ENCODE results near the gene SBF1. TPM values are rescaled to one million over a fixed set of nuclear protein-coding genes. Genes with fewer than 3 reads are reported as not detected.

The SBF1 gene
- total RNA-seq, 2 donors from 2014 or later: 89.9 to 90.1 TPM

- H3K4me1 Mint-ChIP-seq: no peaks in the 10 kb centered on the region
- H3K27ac Mint-ChIP-seq: no peak overlapping the region
- Histone ChIP-seq H3K4me1 (ENCODE audit: control insufficient read depth, insufficient read depth, low read length) (no peaks in the 10 kb centered on the region), H3K9ac (ENCODE audit: extremely low read depth, low read length, poor library complexity, severe bottlenecking) (no peak overlapping the region), H3K36me3 (ENCODE audit: control insufficient read depth, insufficient read depth, low read length) (peaks cover 50% of the 10 kb centered on the region), H3K27me3 (ENCODE audit: control insufficient read depth, insufficient read depth, low read length, poor library complexity, severe bottlenecking) (no peaks in the 10 kb centered on the region), H3K9me3 (ENCODE audit: control insufficient read depth, low read length) (no peaks in the 10 kb centered on the region), H3K4me3 (ENCODE audit: low read length) (no peak overlapping the region), H3K27ac (ENCODE audit: low read depth, low read length) (no peak overlapping the region)
- peaks cover 49% of the 10 kb centered on the region for H3K36me3 Mint-ChIP-seq (ENCODE audit: low read depth)
- no peaks in the 10 kb centered on the region for H3K27me3 Mint-ChIP-seq (ENCODE audit: insufficient read depth)
- no peak overlapping the region for H3K4me3 Mint-ChIP-seq
- no peak for TF ChIP-seq CTCF (conservative IDR thresholded peaks at IDR 0.05)
- WGBS, 2 experiments (ENCODE audit: insufficient coverage in 1 of 2, insufficient read length in 1 of 2): 95 to 96% methylated on average over 26 to 35 of the region's 35 CpGs
- H3K9me3 Mint-ChIP-seq: no peaks in the 10 kb centered on the region
- DNase-seq: no peak
Measured at GRCh38 chr22:50432131-50432876, 42.5 kb downstream of the SBF1 start.

- Histone ChIP-seq H3K9ac (ENCODE audit: extremely low read depth, low read length, poor library complexity, severe bottlenecking) (no peak overlapping the region), H3K4me1 (ENCODE audit: control insufficient read depth, insufficient read depth, low read length) (peaks cover 5% of the 10 kb centered on the region), H3K9me3 (ENCODE audit: control insufficient read depth, low read length) (no peaks in the 10 kb centered on the region), H3K27me3 (ENCODE audit: control insufficient read depth, insufficient read depth, low read length, poor library complexity, severe bottlenecking) (no peaks in the 10 kb centered on the region), H3K4me3 (ENCODE audit: low read length) (no peak overlapping the region), H3K36me3 (ENCODE audit: control insufficient read depth, insufficient read depth, low read length) (peaks cover 79% of the 10 kb centered on the region), H3K27ac (ENCODE audit: low read depth, low read length) (no peak overlapping the region)
- no peak for DNase-seq
- Mint-ChIP-seq H3K36me3 (ENCODE audit: low read depth) (peaks cover 66% of the 10 kb centered on the region), H3K9me3 (no peaks in the 10 kb centered on the region), H3K4me1 (no peaks in the 10 kb centered on the region), H3K27me3 (ENCODE audit: insufficient read depth) (no peaks in the 10 kb centered on the region), H3K27ac (no peak overlapping the region), H3K4me3 (no peak overlapping the region)
- no peak for TF ChIP-seq CTCF (conservative IDR thresholded peaks at IDR 0.05)
- WGBS, 2 experiments (ENCODE audit: insufficient coverage in 1 of 2, insufficient read length in 1 of 2): 95 to 97% methylated on average over 9 to 12 of the region's 12 CpGs
Measured at GRCh38 chr22:50425179-50425916, 49.5 kb downstream of the SBF1 start.

- no peaks in the 10 kb centered on the region for H3K9me3 Mint-ChIP-seq
- peaks cover 66% of the 10 kb centered on the region for H3K36me3 Mint-ChIP-seq (ENCODE audit: low read depth)
- Histone ChIP-seq H3K4me3 (ENCODE audit: low read length) (no peak overlapping the region), H3K36me3 (ENCODE audit: control insufficient read depth, insufficient read depth, low read length) (peaks cover 80% of the 10 kb centered on the region), H3K9me3 (ENCODE audit: control insufficient read depth, low read length) (no peaks in the 10 kb centered on the region), H3K9ac (ENCODE audit: extremely low read depth, low read length, poor library complexity, severe bottlenecking) (no peak overlapping the region), H3K4me1 (ENCODE audit: control insufficient read depth, insufficient read depth, low read length) (peaks cover 5% of the 10 kb centered on the region), H3K27me3 (ENCODE audit: control insufficient read depth, insufficient read depth, low read length, poor library complexity, severe bottlenecking) (no peaks in the 10 kb centered on the region), H3K27ac (ENCODE audit: low read depth, low read length) (no peak overlapping the region)
- WGBS, 2 experiments (ENCODE audit: insufficient coverage in 1 of 2, insufficient read length in 1 of 2): 95 to 97% methylated on average over 12 to 14 of the region's 14 CpGs
- DNase-seq: no peak
- no peaks in the 10 kb centered on the region for H3K4me1 Mint-ChIP-seq
- no peak overlapping the region for H3K27ac Mint-ChIP-seq
- no peak for TF ChIP-seq CTCF (conservative IDR thresholded peaks at IDR 0.05)
- H3K27me3 Mint-ChIP-seq (ENCODE audit: insufficient read depth): no peaks in the 10 kb centered on the region
- no peak overlapping the region for H3K4me3 Mint-ChIP-seq
Measured at GRCh38 chr22:50423956-50424355, 50.9 kb downstream of the SBF1 start.
